ENCODE results near the gene ARHGAP23.
"Not testable (repeated sequence)": the region's sequence is repeated elsewhere in the genome, so short reads cannot be mapped to it uniquely, and the experiment has no call there.

DNA sequence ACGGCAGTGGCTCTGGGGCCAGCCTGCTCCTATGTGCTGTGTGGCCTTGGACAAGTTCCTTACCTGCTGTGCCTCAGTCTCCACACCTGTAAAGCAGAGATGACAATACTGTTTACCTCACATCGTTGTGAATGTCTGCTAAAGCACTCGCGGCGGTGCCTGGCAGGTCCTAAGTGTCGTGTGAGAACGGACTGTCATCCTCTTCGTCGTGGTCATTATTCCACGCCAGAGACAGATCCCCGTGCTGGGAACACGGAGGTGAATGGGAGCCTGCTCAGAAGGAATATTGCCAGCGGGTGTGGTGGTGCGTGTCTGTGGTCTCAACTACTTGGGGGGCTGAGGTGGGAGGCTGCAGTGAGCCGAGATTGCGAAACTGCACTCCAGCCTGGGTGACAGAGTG lies 65.9 kb downstream of the ARHGAP23 start:
- not testable (repeated sequence) for TF ChIP-seq CTCF (IDR thresholded peaks at IDR 0.05; ENCODE audit: extremely low read depth in 1 of 2, insufficient read depth in 1 of 2, low read depth in 1 of 2, low read length in 2 of 2); FOS (IDR thresholded peaks at IDR 0.05; ENCODE audit: borderline replicate concordance, insufficient read depth, low read length)
